Measurements from ENCODE around the gene PLCH1. TPM values are rescaled to one million over a fixed set of nuclear protein-coding genes. Genes with fewer than 3 reads are reported as not detected.

PLCH1 gene
- total and polyA plus RNA-seq, 2 of the 8 experiments (the other 6 are each of a cell fraction or from before 2014, with no cell fraction given) = 5.8 to 17.2 TPM

DNA sequence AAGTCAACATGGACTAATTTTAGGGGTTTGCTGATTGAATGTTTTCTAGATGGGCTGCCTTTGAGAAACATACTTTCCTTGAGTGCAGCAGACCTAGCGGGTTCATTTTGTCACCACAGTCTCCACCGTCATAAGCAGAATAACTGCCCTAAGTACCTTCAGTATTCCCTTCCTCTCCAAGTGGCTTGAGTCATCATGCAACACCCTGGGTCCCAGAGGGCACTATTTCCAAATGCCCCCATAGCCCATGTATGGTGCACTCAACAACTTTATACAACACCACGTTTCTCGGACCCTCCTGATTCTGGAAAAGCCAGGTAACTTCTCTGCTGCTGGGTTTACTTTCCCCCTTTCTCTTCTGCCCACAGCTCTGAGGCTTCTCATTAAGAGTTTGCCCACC lies 300.1 kb downstream of the PLCH1 start (continued):
- TF ChIP-seq JUN (IDR thresholded peaks at IDR 0.05; ENCODE audit: low read depth, low read length) (no peak), POLR2A (IDR thresholded peaks at IDR 0.05; ENCODE audit: control extremely low read depth in 1 of 2, low read depth in 2 of 2, low read length in 2 of 2) (no peak), EZH2 (IDR thresholded peaks at IDR 0.05; ENCODE audit: low read depth, low read length, severe bottlenecking) (no peak), CBX5 (IDR thresholded peaks at IDR 0.05; ENCODE audit: low read depth, low read length) (no peak)
- TF ChIP-seq, protein P1, sequence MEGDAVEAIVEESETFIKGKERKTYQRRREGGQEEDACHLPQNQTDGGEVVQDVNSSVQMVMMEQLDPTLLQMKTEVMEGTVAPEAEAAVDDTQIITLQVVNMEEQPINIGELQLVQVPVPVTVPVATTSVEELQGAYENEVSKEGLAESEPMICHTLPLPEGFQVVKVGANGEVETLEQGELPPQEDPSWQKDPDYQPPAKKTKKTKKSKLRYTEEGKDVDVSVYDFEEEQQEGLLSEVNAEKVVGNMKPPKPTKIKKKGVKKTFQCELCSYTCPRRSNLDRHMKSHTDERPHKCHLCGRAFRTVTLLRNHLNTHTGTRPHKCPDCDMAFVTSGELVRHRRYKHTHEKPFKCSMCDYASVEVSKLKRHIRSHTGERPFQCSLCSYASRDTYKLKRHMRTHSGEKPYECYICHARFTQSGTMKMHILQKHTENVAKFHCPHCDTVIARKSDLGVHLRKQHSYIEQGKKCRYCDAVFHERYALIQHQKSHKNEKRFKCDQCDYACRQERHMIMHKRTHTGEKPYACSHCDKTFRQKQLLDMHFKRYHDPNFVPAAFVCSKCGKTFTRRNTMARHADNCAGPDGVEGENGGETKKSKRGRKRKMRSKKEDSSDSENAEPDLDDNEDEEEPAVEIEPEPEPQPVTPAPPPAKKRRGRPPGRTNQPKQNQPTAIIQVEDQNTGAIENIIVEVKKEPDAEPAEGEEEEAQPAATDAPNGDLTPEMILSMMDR (IDR thresholded peaks at IDR 0.05; ENCODE audit: control extremely low read depth in 1 of 3, insufficient read depth in 1 of 3, low read depth in 1 of 3, low read length in 3 of 3) = no peak

All from H1 (cell line).